HCT116 (cell line): ENCODE measurements around the gene HTR3A.

Source experiments
- CTCF ChIP-seq, 3 experiments: fragments of 200-600 bp in 1 of 3; sonication (generic) in 1 of 3; IDR thresholded peaks in 2 of 3; conservative IDR thresholded peaks in 1 of 3; 2 replicates each; pipeline ENCODE4 v1.5.1; 2012 to 2017; ENCODE audit warnings: low read depth in 2 of 3, low read length in 2 of 3, antibody characterized with exemption in 1 of 3, borderline replicate concordance in 1 of 3, control low read depth in 1 of 3, mild to moderate bottlenecking in 1 of 3, mixed read lengths in 1 of 3, mixed run types in 1 of 3, moderate library complexity in 1 of 3; ENCODE audit not compliant: insufficient read depth in 1 of 3
- POLR2A ChIP-seq: IDR thresholded peaks from 2 replicates; pipeline ENCODE4 v1.7.0; 2011; ENCODE audit warnings: borderline replicate concordance; ENCODE audit not compliant: insufficient read depth, insufficient read length; ENCODE audit errors: extremely low read depth
- YY1 ChIP-seq: IDR thresholded peaks from 2 replicates; pipeline ENCODE4 v1.6.1; 2011; ENCODE audit warnings: low read length, low read depth, moderate library complexity, mild to moderate bottlenecking; ENCODE audit not compliant: insufficient replicate concordance; ENCODE audit errors: extremely low read depth

- no peak for TF ChIP-seq CTCF (IDR thresholded peaks at IDR 0.05 in 2 of 3, conservative IDR thresholded peaks at IDR 0.05 in 1 of 3; ENCODE audit: borderline replicate concordance in 1 of 3, insufficient read depth in 1 of 3, low read depth in 2 of 3, low read length in 2 of 3)
- TF ChIP-seq POLR2A = no peak
- no peak for TF ChIP-seq YY1
These were observed 14.1 kb upstream of the HTR3A start for GRCh38 chr11:113960702-113961330.
